HG02798 (cell line): ENCODE results near the gene ACO2.

Experiments
- ATAC-seq: cut with Tn5 transposase; IDR thresholded peaks from one replicate; pipeline ENCODE4 v1.9.1; 2021; ENCODE audit warnings: mild to moderate bottlenecking; ENCODE audit not compliant: unreplicated experiment, poor library complexity

ACO2 gene

GRCh38 chr22:41487037-41487935 is 18.4 kb downstream of the ACO2 start:
- no peak for ATAC-seq

GRCh38 chr22:41488076-41488475 is 19.2 kb downstream of the ACO2 start:
- no peak for ATAC-seq

GRCh38 chr22:41488596-41489385 is 19.9 kb downstream of the ACO2 start:
- no peak for ATAC-seq

- no peak for ATAC-seq
Measured at GRCh38 chr22:41491374-41492100, 22.6 kb downstream of the ACO2 start.

GRCh38 chr22:41498303-41498835 is 29.5 kb downstream of the ACO2 start:
- no peak for ATAC-seq

- no peak for ATAC-seq
Measured at GRCh38 chr22:41499624-41500280, 30.8 kb downstream of the ACO2 start.

GRCh38 chr22:41500303-41500702 is 31.4 kb downstream of the ACO2 start:
- ATAC-seq, result no peak

- ATAC-seq, result no peak
Measured at GRCh38 chr22:41501209-41501608, 32.3 kb downstream of the ACO2 start.

- ATAC-seq, result no peak
Measured at GRCh38 chr22:41504397-41504796, 35.5 kb downstream of the ACO2 start.

- ATAC-seq, result no peak
Measured at GRCh38 chr22:41504816-41505215, 35.9 kb downstream of the ACO2 start.

- ATAC-seq, result no peak
Measured at GRCh38 chr22:41505511-41506220, 36.7 kb downstream of the ACO2 start.

GRCh38 chr22:41507330-41508063 is 38.6 kb downstream of the ACO2 start:
- ATAC-seq, result no peak

GRCh38 chr22:41508770-41509170 is 39.9 kb downstream of the ACO2 start:
- no peak for ATAC-seq

GRCh38 chr22:41511521-41511968 is 42.6 kb downstream of the ACO2 start:
- no peak for ATAC-seq

- ATAC-seq, result no peak
Measured at GRCh38 chr22:41512421-41513194, 43.7 kb downstream of the ACO2 start.

- no peak for ATAC-seq
Measured at GRCh38 chr22:41513391-41513790, 44.5 kb downstream of the ACO2 start.

GRCh38 chr22:41516462-41516861 is 47.5 kb downstream of the ACO2 start:
- ATAC-seq, result no peak
